HepG2 (cell line): Measurements from ENCODE around the gene PLBD2. TPM values are rescaled to one million over a fixed set of nuclear protein-coding genes. Genes with fewer than 3 reads are reported as not detected.

Experiments used
- BCL6 ChIP-seq: IDR thresholded peaks from 2 replicates; pipeline ENCODE4 v1.6.1; 2016; ENCODE audit warnings: missing genetic modification reagents, missing compliant biosample characterization
- BHLHE40 ChIP-seq: IDR thresholded peaks from 2 replicates; pipeline ENCODE4 v1.6.1; 2011; ENCODE audit warnings: low read length, improper control_type of control experiment
- CEBPB ChIP-seq: IDR thresholded peaks from 2 replicates; pipeline ENCODE4 v1.6.1; 2011; ENCODE audit warnings: low read depth, low read length, improper control_type of control experiment, borderline replicate concordance
- DMAP1 ChIP-seq: IDR thresholded peaks from 2 replicates; pipeline ENCODE4 v1.6.1; 2016
- HOXA9 ChIP-seq: sonication (generic); formaldehyde crosslinking; IDR thresholded peaks from 2 replicates; pipeline ENCODE4 v1.8.1; 2022; ENCODE audit warnings: missing genetic modification reagents, mild to moderate bottlenecking, moderate library complexity, borderline replicate concordance
- ISL2 ChIP-seq: sonication (generic); formaldehyde crosslinking; IDR thresholded peaks from 2 replicates; pipeline ENCODE4 v1.5.0; 2020; ENCODE audit warnings: missing genetic modification reagents
- JDP2 ChIP-seq: sonication (generic); formaldehyde crosslinking; IDR thresholded peaks from 2 replicates; pipeline ENCODE4 v1.8.1; 2022; ENCODE audit warnings: missing genetic modification reagents, borderline replicate concordance
- KDM3A ChIP-seq: IDR thresholded peaks from 2 replicates; pipeline ENCODE4 v1.6.1; 2018; ENCODE audit warnings: low read depth, missing compliant biosample characterization
- MIER3 ChIP-seq: IDR thresholded peaks from 2 replicates; pipeline ENCODE4 v1.6.1; 2016; ENCODE audit warnings: missing compliant biosample characterization, borderline replicate concordance
- MTF1 ChIP-seq: sonication (generic); formaldehyde crosslinking; IDR thresholded peaks from 2 replicates; pipeline ENCODE4 v1.5.0; 2020; ENCODE audit warnings: missing genetic modification reagents
- PHF8 ChIP-seq: sonication (generic); formaldehyde crosslinking; IDR thresholded peaks from 2 replicates; pipeline ENCODE4 v1.5.0; 2020; ENCODE audit warnings: missing genetic modification reagents
- RCOR2 ChIP-seq: IDR thresholded peaks from 2 replicates; pipeline ENCODE4 v1.6.1; 2016; ENCODE audit warnings: missing biosample characterization, missing genetic modification reagents
- SKIL ChIP-seq: sonication (generic); formaldehyde crosslinking; IDR thresholded peaks from 2 replicates; pipeline ENCODE4 v1.8.0; 2022; ENCODE audit warnings: missing genetic modification reagents, mild to moderate bottlenecking, moderate library complexity, borderline replicate concordance
- SRSF9 ChIP-seq: fragments of 200-400 bp; formaldehyde crosslinking; IDR thresholded peaks from 2 replicates; pipeline ENCODE4 v1.6.1; 2018; ENCODE audit warnings: borderline replicate concordance, mild to moderate bottlenecking, low read depth, low read length; ENCODE audit not compliant: insufficient read depth, poor library complexity, severe bottlenecking
- SUZ12 ChIP-seq: fragments of 150-350 bp; IDR thresholded peaks from 2 replicates; pipeline ENCODE4 v1.6.1; 2014; ENCODE audit warnings: low read depth, low read length
- TBP ChIP-seq: sonication (generic); formaldehyde crosslinking; IDR thresholded peaks from 2 replicates; pipeline ENCODE4 v1.5.0; 2020; ENCODE audit warnings: missing genetic modification reagents
- TCF12 ChIP-seq, 2 experiments: fragments of 450-650 bp in 1 of 2; sonication (generic) in 1 of 2; formaldehyde crosslinking in 1 of 2; IDR thresholded peaks; 2 replicates each; pipeline versions ENCODE4 v1.6.1 to v1.8.0; 2017 to 2022; ENCODE audit warnings: antibody characterized with exemption in 1 of 2, mild to moderate bottlenecking in 1 of 2, missing genetic modification reagents in 1 of 2, moderate library complexity in 1 of 2
- TOPORS ChIP-seq: sonication (generic); formaldehyde crosslinking; IDR thresholded peaks from 2 replicates; pipeline ENCODE4 v1.8.0; 2023; ENCODE audit warnings: mild to moderate bottlenecking, missing genetic modification reagents
- ZNF12 ChIP-seq: sonication (generic); formaldehyde crosslinking; IDR thresholded peaks from 2 replicates; pipeline ENCODE4 v1.5.0; 2020; ENCODE audit warnings: missing genetic modification reagents
- ZNF121 ChIP-seq: sonication (generic); formaldehyde crosslinking; IDR thresholded peaks from 2 replicates; pipeline ENCODE4 v1.5.0; 2020; ENCODE audit warnings: mild to moderate bottlenecking, missing genetic modification reagents
- ZNF263 ChIP-seq: sonication (generic); formaldehyde crosslinking; IDR thresholded peaks from 2 replicates; pipeline ENCODE4 v1.4.0; 2020; ENCODE audit warnings: missing genetic modification reagents
- ZNF709 ChIP-seq: sonication (generic); formaldehyde crosslinking; IDR thresholded peaks from 2 replicates; pipeline ENCODE4 v1.5.0; 2020; ENCODE audit warnings: mild to moderate bottlenecking, missing genetic modification reagents
- ZSCAN31 ChIP-seq: sonication (generic); formaldehyde crosslinking; IDR thresholded peaks from 2 replicates; pipeline ENCODE4 v1.5.0; 2020; ENCODE audit warnings: low read depth, mild to moderate bottlenecking, missing genetic modification reagents
- polyA plus RNA-seq, 8 experiments: library from polyadenylated mRNA; depleted of rRNA in 3 of 8; stranded (reverse) in 7 of 8; unstranded in 1 of 8; fragments of >200 nt; fragmentation: Illumina TruSeq in 4 of 8; extraction: Trizol in 4 of 8; gene quantifications; 2 replicates each; pipeline versions ENCODE4 v1.2.1 to v1.2.3, GENCODE V29; 2011 to 2016; ENCODE audit warnings: low read depth in 4 of 8, missing spikeins in 1 of 8, mixed read lengths in 1 of 8; ENCODE audit not compliant: insufficient read depth in 1 of 8
- total RNA-seq, 5 experiments: library from RNA; depleted of rRNA; stranded (reverse); fragments of >200 nt; fragmentation: Illumina TruSeq; extraction: Trizol; gene quantifications; 2 replicates each; pipeline ENCODE4 v1.2.3, GENCODE V29; 2016; ENCODE audit warnings: low read depth in 1 of 5
- TF ChIP-seq, protein P1 (sequence below): sonication (generic); formaldehyde crosslinking; IDR thresholded peaks from 2 replicates; pipeline ENCODE4 v1.8.1; 2023; ENCODE audit warnings: missing genetic modification reagents, inconsistent platforms, borderline replicate concordance
- TF ChIP-seq, protein P2 (sequence below): sonication (generic); formaldehyde crosslinking; IDR thresholded peaks from 2 replicates; pipeline ENCODE4 v1.5.0; 2020; ENCODE audit warnings: mild to moderate bottlenecking, missing genetic modification reagents

Gene PLBD2
- total and polyA plus RNA-seq, 2 of the 13 experiments (the other 11 are each of a cell fraction or from before 2014, with no cell fraction given): 6.7 to 8.5 TPM

DNA sequence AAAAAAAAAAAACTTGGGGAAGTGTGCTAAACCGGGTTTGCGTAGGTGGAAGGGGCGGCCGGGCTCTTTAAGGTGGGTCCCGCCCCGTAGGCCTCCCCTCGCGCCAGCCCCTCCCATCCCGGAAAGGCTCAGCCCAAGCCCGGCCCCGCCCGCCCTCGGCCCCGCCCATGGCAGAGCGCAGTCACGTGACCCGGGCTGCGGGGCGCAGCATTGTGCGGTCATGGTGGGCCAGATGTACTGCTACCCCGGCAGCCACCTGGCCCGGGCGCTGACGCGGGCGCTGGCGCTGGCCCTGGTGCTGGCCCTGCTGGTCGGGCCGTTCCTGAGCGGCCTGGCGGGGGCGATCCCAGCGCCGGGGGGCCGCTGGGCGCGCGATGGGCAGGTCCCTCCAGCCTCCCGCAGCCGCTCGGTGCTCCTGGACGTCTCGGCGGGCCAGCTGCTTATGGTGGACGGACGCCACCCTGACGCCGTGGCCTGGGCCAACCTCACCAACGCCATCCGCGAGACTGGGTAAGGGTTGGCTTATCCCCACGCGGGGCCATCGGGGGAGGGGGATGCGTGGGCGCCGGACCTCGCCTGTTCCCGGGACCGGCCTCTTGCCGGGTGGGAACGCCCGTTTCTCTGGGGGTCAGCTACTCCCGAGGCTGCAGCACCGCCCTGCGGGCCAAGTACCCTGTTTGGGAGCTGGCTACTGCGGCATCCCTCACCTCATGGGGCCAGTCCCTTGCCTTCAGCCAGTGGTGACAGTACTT lies at the start of gene PLBD2 (continued):
- TF ChIP-seq TBP (CRISPR knock-in tag) (no peak), TOPORS (CRISPR knock-in tag) (0 out of 2 replicates have a peak, but pooled peaks have one; percentile 24), MTF1 (CRISPR knock-in tag) (no peak), JDP2 (no peak), ISL2 (no peak), HOXA9 (CRISPR knock-in tag) (0 out of 2 replicates have a peak, but pooled peaks have one; percentile 19), MIER3 (CRISPR knock-in tag) (no peak), BHLHE40 (peak; percentile 90), RCOR2 (CRISPR knock-in tag) (0 out of 2 replicates have a peak, but pooled peaks have one; percentile 11), ZSCAN31 (CRISPR knock-in tag) (peak; percentile 89), TCF12 (IDR thresholded peaks at IDR 0.05) (no peak), TCF12 (CRISPR knock-in tag; IDR thresholded peaks at IDR 0.05) (0 out of 2 replicates have a peak, but pooled peaks have one; percentile 56), DMAP1 (CRISPR knock-in tag) (no peak), SKIL (CRISPR knock-in tag) (no peak), BCL6 (CRISPR knock-in tag) (no peak), ZNF709 (CRISPR knock-in tag) (no peak), ZNF12 (CRISPR knock-in tag) (no peak), CEBPB (no peak), ZNF121 (CRISPR knock-in tag) (peak; percentile 58; the same call in 1 of the 2 replicates), KDM3A (CRISPR knock-in tag) (no peak), ZNF263 (CRISPR knock-in tag) (peak; percentile 26; the same call in 1 of the 2 replicates), SRSF9 (no peak), PHF8 (peak; percentile 67), SUZ12 (no peak)
- TF ChIP-seq, protein P1, sequence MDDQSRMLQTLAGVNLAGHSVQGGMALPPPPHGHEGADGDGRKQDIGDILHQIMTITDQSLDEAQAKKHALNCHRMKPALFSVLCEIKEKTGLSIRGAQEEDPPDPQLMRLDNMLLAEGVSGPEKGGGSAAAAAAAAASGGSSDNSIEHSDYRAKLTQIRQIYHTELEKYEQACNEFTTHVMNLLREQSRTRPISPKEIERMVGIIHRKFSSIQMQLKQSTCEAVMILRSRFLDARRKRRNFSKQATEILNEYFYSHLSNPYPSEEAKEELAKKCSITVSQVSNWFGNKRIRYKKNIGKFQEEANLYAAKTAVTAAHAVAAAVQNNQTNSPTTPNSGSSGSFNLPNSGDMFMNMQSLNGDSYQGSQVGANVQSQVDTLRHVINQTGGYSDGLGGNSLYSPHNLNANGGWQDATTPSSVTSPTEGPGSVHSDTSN (CRISPR knock-in tag): no peak
- TF ChIP-seq, protein P2, sequence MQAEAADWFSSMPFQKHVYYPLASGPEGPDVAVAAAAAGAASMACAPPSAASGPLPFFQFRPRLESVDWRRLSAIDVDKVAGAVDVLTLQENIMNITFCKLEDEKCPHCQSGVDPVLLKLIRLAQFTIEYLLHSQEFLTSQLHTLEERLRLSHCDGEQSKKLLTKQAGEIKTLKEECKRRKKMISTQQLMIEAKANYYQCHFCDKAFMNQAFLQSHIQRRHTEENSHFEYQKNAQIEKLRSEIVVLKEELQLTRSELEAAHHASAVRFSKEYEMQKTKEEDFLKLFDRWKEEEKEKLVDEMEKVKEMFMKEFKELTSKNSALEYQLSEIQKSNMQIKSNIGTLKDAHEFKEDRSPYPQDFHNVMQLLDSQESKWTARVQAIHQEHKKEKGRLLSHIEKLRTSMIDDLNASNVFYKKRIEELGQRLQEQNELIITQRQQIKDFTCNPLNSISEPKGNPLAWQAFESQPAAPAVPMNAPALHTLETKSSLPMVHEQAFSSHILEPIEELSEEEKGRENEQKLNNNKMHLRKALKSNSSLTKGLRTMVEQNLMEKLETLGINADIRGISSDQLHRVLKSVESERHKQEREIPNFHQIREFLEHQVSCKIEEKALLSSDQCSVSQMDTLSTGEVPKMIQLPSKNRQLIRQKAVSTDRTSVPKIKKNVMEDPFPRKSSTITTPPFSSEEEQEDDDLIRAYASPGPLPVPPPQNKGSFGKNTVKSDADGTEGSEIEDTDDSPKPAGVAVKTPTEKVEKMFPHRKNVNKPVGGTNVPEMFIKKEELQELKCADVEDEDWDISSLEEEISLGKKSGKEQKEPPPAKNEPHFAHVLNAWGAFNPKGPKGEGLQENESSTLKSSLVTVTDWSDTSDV (CRISPR knock-in tag): no peak
